Peyer's patch (tissue), 4 donors: ENCODE results near the gene GPR137. TPM values are rescaled to one million over a fixed set of nuclear protein-coding genes. Genes with fewer than 3 reads are reported as not detected.

ENCODE experiments used
- DNase-seq, 3 donors: peaks; one replicate each; pipeline ENCODE4 v3.0.0-alpha.2; 2017 to 2019
- H3K27ac ChIP-seq, 4 donors: fragments of 200-600 bp; sonication (generic); one replicate each; pipeline ENCODE4 v1.5.1; 2016 to 2019
- H3K27me3 ChIP-seq, 2 donors: fragments of 200-600 bp; sonication (generic); one replicate each; pipeline ENCODE4 v1.5.1; 2019
- H3K36me3 ChIP-seq, 3 donors: fragments of 200-600 bp; sonication (generic); one replicate each; pipeline ENCODE4 v1.5.1; 2016 to 2019
- H3K4me1 ChIP-seq, 4 donors: fragments of 200-600 bp; sonication (generic); one replicate each; pipeline ENCODE4 v1.5.1; 2016 to 2019
- H3K4me3 ChIP-seq, 4 donors: fragments of 200-600 bp; sonication (generic); 1 replicate in 3 of 4; 2 replicates in 1 of 4; pipeline ENCODE4 v1.5.1; 2016 to 2019; ENCODE audit warnings: mild to moderate bottlenecking in 1 of 4
- H3K9me3 ChIP-seq, 4 donors: fragments of 200-600 bp; sonication (generic); one replicate each; pipeline ENCODE4 v1.5.1; 2016 to 2019; ENCODE audit warnings: mild to moderate bottlenecking in 1 of 4
- POLR2A ChIP-seq, 2 donors: fragments of 450-650 bp; IDR thresholded peaks; one replicate each; pipeline ENCODE4 v1.5.1; 2017; ENCODE audit warnings: antibody characterized with exemption in 2 of 2, mild to moderate bottlenecking in 2 of 2, moderate library complexity in 2 of 2
- total RNA-seq, 4 donors: library from RNA; depleted of rRNA; stranded (reverse); fragments of >200 nt; gene quantifications; one replicate each; pipeline ENCODE4 v1.1.0, GENCODE V29; 2016
- TF ChIP-seq, protein P1 (sequence below), 6 experiments: fragments of 450-650 bp in 4 of 6; fragments of 200-600 bp in 2 of 6; sonication (generic) in 1 of 6; IDR thresholded peaks; one replicate each; pipeline ENCODE4 v1.5.1; 2017 to 2019; ENCODE audit warnings: antibody characterized with exemption in 6 of 6, mild to moderate bottlenecking in 3 of 6, moderate library complexity in 1 of 6

The GPR137 gene
- total RNA-seq, 4 donors from 2014 or later: 5.8 to 49.7 (median 26.3) TPM

DNA sequence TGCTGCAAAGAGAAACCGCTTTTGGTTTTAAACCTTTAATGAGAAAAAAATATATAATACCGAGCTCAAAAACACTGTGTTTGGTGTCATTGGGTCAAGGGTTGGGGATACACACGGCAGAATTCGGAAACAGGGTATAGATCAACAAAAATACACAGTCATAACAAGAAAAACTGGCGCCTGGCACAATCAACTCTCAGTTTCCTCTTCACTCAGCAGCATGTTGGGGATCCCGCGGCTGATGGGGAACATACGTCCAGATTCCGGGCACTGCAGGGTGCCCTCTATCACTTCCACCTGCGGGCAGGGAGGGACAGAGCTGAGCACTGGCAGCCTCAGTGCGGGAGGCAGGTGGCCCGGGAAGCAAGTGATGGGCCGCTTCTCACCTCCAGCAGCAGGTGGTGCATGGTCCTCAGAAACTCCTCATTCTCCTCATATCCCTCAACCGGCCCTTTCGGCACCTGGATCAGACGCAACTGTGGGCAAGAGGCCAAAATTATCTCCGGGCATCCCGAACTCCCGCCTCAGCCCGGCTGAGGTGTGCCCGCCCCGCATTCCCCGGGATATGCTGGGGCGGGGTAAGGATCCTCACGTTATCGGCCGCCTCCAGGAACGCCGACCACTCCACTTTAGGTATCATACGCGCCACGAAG is 31.1 kb downstream of the GPR137 start:
- Histone ChIP-seq H3K9me3 (no peaks in the 10 kb centered on the region), H3K27ac (peak overlapping the region; percentile 94 to 99 (median 96)), H3K36me3 (peaks cover 0 to 44% (median 0%) of the 10 kb centered on the region in 3 donors), H3K4me3 (peak overlapping the region; percentile 60 to 88 (median 74)), H3K4me1 (peaks cover 0 to 77% (median 4%) of the 10 kb centered on the region in 4 donors), H3K27me3 (no peaks in the 10 kb centered on the region)
- TF ChIP-seq POLR2A (IDR thresholded peaks at IDR 0.05): no peak
- TF ChIP-seq, protein P1, sequence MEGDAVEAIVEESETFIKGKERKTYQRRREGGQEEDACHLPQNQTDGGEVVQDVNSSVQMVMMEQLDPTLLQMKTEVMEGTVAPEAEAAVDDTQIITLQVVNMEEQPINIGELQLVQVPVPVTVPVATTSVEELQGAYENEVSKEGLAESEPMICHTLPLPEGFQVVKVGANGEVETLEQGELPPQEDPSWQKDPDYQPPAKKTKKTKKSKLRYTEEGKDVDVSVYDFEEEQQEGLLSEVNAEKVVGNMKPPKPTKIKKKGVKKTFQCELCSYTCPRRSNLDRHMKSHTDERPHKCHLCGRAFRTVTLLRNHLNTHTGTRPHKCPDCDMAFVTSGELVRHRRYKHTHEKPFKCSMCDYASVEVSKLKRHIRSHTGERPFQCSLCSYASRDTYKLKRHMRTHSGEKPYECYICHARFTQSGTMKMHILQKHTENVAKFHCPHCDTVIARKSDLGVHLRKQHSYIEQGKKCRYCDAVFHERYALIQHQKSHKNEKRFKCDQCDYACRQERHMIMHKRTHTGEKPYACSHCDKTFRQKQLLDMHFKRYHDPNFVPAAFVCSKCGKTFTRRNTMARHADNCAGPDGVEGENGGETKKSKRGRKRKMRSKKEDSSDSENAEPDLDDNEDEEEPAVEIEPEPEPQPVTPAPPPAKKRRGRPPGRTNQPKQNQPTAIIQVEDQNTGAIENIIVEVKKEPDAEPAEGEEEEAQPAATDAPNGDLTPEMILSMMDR (IDR thresholded peaks at IDR 0.05): peak in 4 of 6 experiments; percentile 18 to 38 (median 28)
- DNase-seq: peak in 2 of 3 donors; percentile 50 to 77

GRCh38 chr11:64317325-64317960 is 31.8 kb downstream of the GPR137 start, which contains the start of gene TRMT112:
TSS of gene TRMT112 (minus strand) at chr11:64317559. CDS start at chr11:64317526, 33 bp downstream.
- TF ChIP-seq, protein P1 (IDR thresholded peaks at IDR 0.05): no peak
- TF ChIP-seq POLR2A (IDR thresholded peaks at IDR 0.05): peak; percentile 65 to 70
- no peaks in the 10 kb centered on the region for H3K9me3 ChIP-seq
- H3K27ac ChIP-seq: peak within 1 kb of the TSS; percentile 94 to 99 (median 96)
- peaks cover 0 to 78% (median 4%) of the 10 kb centered on the region in 4 donors for H3K4me1 ChIP-seq
- no peaks in the 10 kb centered on the region for H3K27me3 ChIP-seq
- H3K4me3 ChIP-seq: peak within 1 kb of the TSS; percentile 60 to 88 (median 74)
- H3K36me3 ChIP-seq: peaks cover 0 to 42% (median 0%) of the 10 kb centered on the region in 3 donors
- peak; percentile 94 to 99 (median 99) for DNase-seq

GRCh38 chr11:64317961-64318765 is 32.5 kb downstream of the GPR137 start, which contains the start of gene PRDX5:
TSS of gene PRDX5 (plus strand) at chr11:64318121. CDS start at chr11:64318216, 95 bp downstream.
- no peaks in the 10 kb centered on the region for H3K9me3 ChIP-seq
- DNase-seq: peak; percentile 91 to 98 (median 97)
- H3K27ac ChIP-seq: peak within 1 kb of the TSS; percentile 94 to 99 (median 96)
- H3K4me3 ChIP-seq: peak within 1 kb of the TSS; percentile 60 to 88 (median 74)
- no peaks in the 10 kb centered on the region for H3K27me3 ChIP-seq
- H3K36me3 ChIP-seq: peaks cover 0 to 41% (median 0%) of the 10 kb centered on the region in 3 donors
- peaks cover 0 to 73% (median 4%) of the 10 kb centered on the region in 4 donors for H3K4me1 ChIP-seq
- TF ChIP-seq, protein P1 (IDR thresholded peaks at IDR 0.05): peak; percentile 43 to 89 (median 67)
- peak; percentile 90 to 93 for TF ChIP-seq POLR2A (IDR thresholded peaks at IDR 0.05)

DNA sequence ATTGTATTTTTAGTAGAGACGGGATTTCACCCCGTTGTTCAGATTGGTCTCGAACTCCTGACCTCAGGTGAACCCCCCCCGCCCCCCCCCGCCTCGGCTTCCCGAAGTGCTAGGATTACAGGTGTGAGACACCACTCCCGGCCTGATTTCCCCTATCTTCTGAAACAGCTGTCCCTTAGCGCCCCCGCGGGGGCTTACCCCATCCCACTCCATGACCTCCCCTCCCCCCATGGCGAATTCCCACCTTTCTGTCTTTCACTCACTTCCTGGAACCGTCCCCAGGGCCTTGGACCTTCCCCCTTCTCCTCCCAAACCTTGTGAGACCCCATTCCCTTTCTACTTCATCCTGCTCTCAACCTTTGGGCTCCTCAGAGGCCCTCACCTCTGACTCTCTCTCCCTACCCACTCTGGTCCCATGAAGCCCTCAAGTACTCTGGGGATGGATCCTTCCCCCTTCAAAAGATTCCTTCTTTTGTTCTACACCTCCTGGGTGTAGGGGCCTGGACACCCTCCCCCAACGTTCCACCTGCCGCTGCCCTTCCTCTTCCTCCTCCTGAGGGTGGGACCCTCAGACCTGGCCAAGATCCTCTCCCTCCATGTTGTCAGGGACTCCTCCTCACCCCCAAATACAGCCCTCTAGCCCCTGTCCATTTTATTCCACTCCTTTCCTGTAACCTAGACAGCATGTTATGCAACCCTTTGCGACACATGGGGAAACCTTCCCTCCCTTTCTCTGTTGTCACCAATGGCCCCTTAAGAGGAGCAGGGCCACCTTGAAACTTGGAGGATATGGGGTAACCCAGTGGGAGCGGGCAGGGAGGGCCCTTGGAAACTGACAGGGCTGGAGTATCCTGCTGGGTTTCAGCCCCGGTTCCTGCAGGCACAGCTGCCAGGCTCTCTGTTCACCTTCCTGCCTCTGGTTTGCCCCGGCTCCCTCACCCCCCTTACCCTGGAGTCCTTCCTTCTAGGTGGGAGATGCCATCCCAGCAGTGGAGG is 33.4 kb downstream of the GPR137 start:
- DNase-seq: peak in 2 of 3 donors; percentile 50 to 57
- peaks cover 0 to 64% (median 4%) of the 10 kb centered on the region in 4 donors for H3K4me1 ChIP-seq

More for the DNA sequence above, 33.4 kb downstream of the GPR137 start:
- Histone ChIP-seq H3K27me3 (no peaks in the 10 kb centered on the region), H3K36me3 (peaks cover 0 to 32% (median 0%) of the 10 kb centered on the region in 3 donors), H3K9me3 (no peaks in the 10 kb centered on the region), H3K4me3 (peak overlapping the region; percentile 60 to 88 (median 74)), H3K27ac (peak overlapping the region; percentile 94 to 99 (median 96))
- TF ChIP-seq, protein P1 (IDR thresholded peaks at IDR 0.05): no peak
- TF ChIP-seq POLR2A (IDR thresholded peaks at IDR 0.05): no peak
